ENCODE results near the gene NOTUM. TPM values are rescaled to one million over a fixed set of nuclear protein-coding genes. Genes with fewer than 3 reads are reported as not detected.

Gene NOTUM
- total and polyA plus RNA-seq, 9 of the 15 experiments (the other 6 are each of a cell fraction or from before 2014, with no cell fraction given) = 0.03 to 14.0 (median 4.1) TPM

- DNase-seq (ENCODE audit: extremely low read depth in 1 of 4, low spot score in 3 of 4) (no peak), FAIRE-seq (no peak), ATAC-seq (no peak)
- ChIA-PET CTCF (ENCODE audit: low intra/inter-chr PET ratio) (no interaction called here), POLR2A (interaction anchor here (0.5 to 1.3 kb wide), 2 partner anchors 13 to 37 kb away, joined by 3 read pairs; no protein-coding TSS in a partner anchor)
- H3K4me2 ChIP-seq (ENCODE audit: insufficient read depth, low read length) = no peak overlapping the region
- WGBS (ENCODE audit: insufficient coverage, low coverage, missing lambda C conversion rate) = 93% methylated on average over 10 of the region's 10 CpGs
- H3K9me1 ChIP-seq (ENCODE audit: control insufficient read depth, insufficient read depth, low read length) = peaks cover 3% of the 10 kb centered on the region
- no peak overlapping the region for H3K4me3 ChIP-seq
- TF ChIP-seq TSC22D4 (tag; IDR thresholded peaks at IDR 0.05) (no peak), KLF16 (IDR thresholded peaks at IDR 0.05) (no peak), RBFOX2 (IDR thresholded peaks at IDR 0.05; ENCODE audit: low read depth, low read length) (peak; percentile 20; the same call in 1 of the 2 replicates)
- H3K27ac ChIP-seq (ENCODE audit: extremely low read depth, low read depth, low read length) = no peak overlapping the region
- no peak overlapping the region for H2AFZ ChIP-seq (ENCODE audit: low read depth, low read length)
- no peaks in the 10 kb centered on the region; the same call in 1 of the 2 replicates for H4K20me1 ChIP-seq (replicated peaks; ENCODE audit: control insufficient read depth, insufficient read depth, low read length)
- BruUV-seq (replicated peaks) = no TSS peak
- H3K36me3 ChIP-seq (ENCODE audit: control insufficient read depth, insufficient read depth, low read length) = peaks cover 67% of the 10 kb centered on the region; the same call in 2 of the 3 replicates
- H3K4me1 ChIP-seq (replicated peaks in 1 of 2; ENCODE audit: control insufficient read depth in 2 of 2, insufficient read depth in 2 of 2, low read length in 2 of 2) = peaks cover 20 to 98% of the 10 kb centered on the region in 2 experiments
- in situ Hi-C loops (cut with MboI) (no loop called here), intact Hi-C loops (cut with micrococcal nuclease) (no loop called here)
- no peaks in the 10 kb centered on the region for H3K9me3 ChIP-seq (replicated peaks; ENCODE audit: control insufficient read depth, insufficient read depth, low read depth, low read length)
- H3K9ac ChIP-seq (ENCODE audit: insufficient read depth in 1 of 2, low read depth in 2 of 2, low read length in 2 of 2) = peak overlapping the region in 1 of 2 experiments; percentile 43; a peak in 1 of 4 replicates
- peaks cover 21% of the 10 kb centered on the region for H3K79me2 ChIP-seq (ENCODE audit: control insufficient read depth, insufficient read depth, low read length)
- no peaks in the 10 kb centered on the region for H3K27me3 ChIP-seq (ENCODE audit: control insufficient read depth in 2 of 2, insufficient read depth in 2 of 2, low read length in 2 of 2)
Measured at GRCh38 chr17:81905993-81906392, 55.0 kb downstream of the NOTUM start.

GRCh38 chr17:81905424-81905875, 55.5 kb downstream of the NOTUM start:
- intact Hi-C loops (cut with micrococcal nuclease) (no loop called here), in situ Hi-C loops (cut with MboI) (no loop called here)
- ChIA-PET POLR2A (interaction anchor here (0.5 to 0.6 kb wide), 2 partner anchors 13 to 37 kb away, joined by 3 read pairs; no protein-coding TSS in a partner anchor), CTCF (ENCODE audit: low intra/inter-chr PET ratio) (no interaction called here)
- Histone ChIP-seq H3K9me3 (replicated peaks; ENCODE audit: control insufficient read depth, insufficient read depth, low read depth, low read length) (no peaks in the 10 kb centered on the region), H3K4me3 (no peak overlapping the region), H3K9ac (ENCODE audit: insufficient read depth in 1 of 2, low read depth in 2 of 2, low read length in 2 of 2) (no peak overlapping the region), H2AFZ (ENCODE audit: low read depth, low read length) (no peak overlapping the region), H3K27me3 (ENCODE audit: control insufficient read depth in 2 of 2, insufficient read depth in 2 of 2, low read length in 2 of 2) (no peaks in the 10 kb centered on the region), H3K4me2 (ENCODE audit: insufficient read depth, low read length) (no peak overlapping the region), H3K9me1 (ENCODE audit: control insufficient read depth, insufficient read depth, low read length) (peaks cover 3% of the 10 kb centered on the region), H3K36me3 (ENCODE audit: control insufficient read depth, insufficient read depth, low read length) (peaks cover 69% of the 10 kb centered on the region; the same call in 2 of the 3 replicates), H3K27ac (ENCODE audit: extremely low read depth, low read depth, low read length) (no peak overlapping the region), H3K79me2 (ENCODE audit: control insufficient read depth, insufficient read depth, low read length) (peaks cover 15% of the 10 kb centered on the region), H3K4me1 (replicated peaks in 1 of 2; ENCODE audit: control insufficient read depth in 2 of 2, insufficient read depth in 2 of 2, low read length in 2 of 2) (peaks cover 20 to 95% of the 10 kb centered on the region in 2 experiments), H4K20me1 (replicated peaks; ENCODE audit: control insufficient read depth, insufficient read depth, low read length) (no peaks in the 10 kb centered on the region; the same call in 1 of the 2 replicates)
- 82% methylated on average over 15 of the region's 16 CpGs for WGBS (ENCODE audit: insufficient coverage, low coverage, missing lambda C conversion rate)
- BruUV-seq (replicated peaks) = no TSS peak
- ATAC-seq (no peak), DNase-seq (ENCODE audit: extremely low read depth in 1 of 4, low spot score in 3 of 4) (no peak), FAIRE-seq (no peak)
- no peak for TF ChIP-seq E2F4 (CRISPR knock-in tag; IDR thresholded peaks at IDR 0.05; ENCODE audit: low read depth)
- TF ChIP-seq ZBTB33 (CRISPR knock-in tag; IDR thresholded peaks at IDR 0.05) = peak; percentile 52
- no peak for TF ChIP-seq FIP1L1 (IDR thresholded peaks at IDR 0.05; ENCODE audit: low read depth, low read length, poor library complexity, severe bottlenecking)
- peak; percentile 51; the same call in 1 of the 2 replicates for TF ChIP-seq POLR2G (IDR thresholded peaks at IDR 0.05; ENCODE audit: low read depth, low read length)
- peak; percentile 42; the same call in 1 of the 2 replicates for TF ChIP-seq POLR2AphosphoS2 (IDR thresholded peaks at IDR 0.05; ENCODE audit: low read length)
- no peak for TF ChIP-seq CLOCK (CRISPR knock-in tag; IDR thresholded peaks at IDR 0.05; ENCODE audit: borderline replicate concordance)
- TF ChIP-seq RBFOX2 (IDR thresholded peaks at IDR 0.05; ENCODE audit: low read depth, low read length) = peak; percentile 45; the same call in 1 of the 2 replicates
